ENCODE measurements around the gene DNAJC11. TPM values are rescaled to one million over a fixed set of nuclear protein-coding genes. Genes with fewer than 3 reads are reported as not detected.

The DNAJC11 gene
- total RNA-seq, 6 donors from 2014 or later: 35.9 to 44.0 (median 38.2) TPM

DNA sequence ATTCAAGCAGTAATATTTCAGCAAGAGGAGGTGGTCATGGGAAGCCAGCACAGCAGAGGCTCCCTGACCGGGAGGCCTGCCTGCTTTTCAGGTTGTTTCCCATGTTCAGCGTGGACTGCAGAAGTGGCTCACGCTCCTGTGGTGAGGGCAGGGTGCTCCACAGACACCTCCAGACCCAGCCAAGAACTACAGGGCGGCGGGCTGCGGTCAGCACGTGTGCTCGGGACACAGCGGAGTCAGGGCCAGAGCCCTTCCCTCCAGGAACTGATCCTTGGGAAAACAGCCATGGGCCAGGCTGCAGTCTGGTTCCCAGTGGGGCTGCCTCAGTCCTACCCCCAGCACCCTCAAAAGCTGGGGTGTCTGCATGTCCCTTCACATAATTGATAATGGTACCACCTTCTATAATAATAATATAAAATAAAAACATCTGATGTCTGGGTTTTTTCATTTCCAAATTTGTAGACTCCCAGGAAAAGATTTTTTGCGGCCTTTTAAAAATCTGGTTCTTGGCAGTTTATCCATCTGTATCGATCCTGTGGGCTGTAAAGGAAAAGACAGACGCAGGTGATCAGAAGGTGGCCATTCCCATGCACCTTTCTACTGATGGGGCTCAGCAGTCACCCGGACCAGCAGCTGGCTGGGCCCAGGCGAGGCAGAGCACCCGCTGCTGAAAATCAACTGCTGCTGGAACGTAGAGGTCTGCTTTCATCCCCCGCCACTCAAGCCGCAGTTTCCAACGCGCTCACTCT lies 66.3 kb downstream of the DNAJC11 start:
- DNase-seq (no peak), ATAC-seq (ENCODE audit: low FRiP score in 2 of 2) (no peak)
- TF ChIP-seq, protein P1, sequence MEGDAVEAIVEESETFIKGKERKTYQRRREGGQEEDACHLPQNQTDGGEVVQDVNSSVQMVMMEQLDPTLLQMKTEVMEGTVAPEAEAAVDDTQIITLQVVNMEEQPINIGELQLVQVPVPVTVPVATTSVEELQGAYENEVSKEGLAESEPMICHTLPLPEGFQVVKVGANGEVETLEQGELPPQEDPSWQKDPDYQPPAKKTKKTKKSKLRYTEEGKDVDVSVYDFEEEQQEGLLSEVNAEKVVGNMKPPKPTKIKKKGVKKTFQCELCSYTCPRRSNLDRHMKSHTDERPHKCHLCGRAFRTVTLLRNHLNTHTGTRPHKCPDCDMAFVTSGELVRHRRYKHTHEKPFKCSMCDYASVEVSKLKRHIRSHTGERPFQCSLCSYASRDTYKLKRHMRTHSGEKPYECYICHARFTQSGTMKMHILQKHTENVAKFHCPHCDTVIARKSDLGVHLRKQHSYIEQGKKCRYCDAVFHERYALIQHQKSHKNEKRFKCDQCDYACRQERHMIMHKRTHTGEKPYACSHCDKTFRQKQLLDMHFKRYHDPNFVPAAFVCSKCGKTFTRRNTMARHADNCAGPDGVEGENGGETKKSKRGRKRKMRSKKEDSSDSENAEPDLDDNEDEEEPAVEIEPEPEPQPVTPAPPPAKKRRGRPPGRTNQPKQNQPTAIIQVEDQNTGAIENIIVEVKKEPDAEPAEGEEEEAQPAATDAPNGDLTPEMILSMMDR (IDR thresholded peaks at IDR 0.05): no peak
- TF ChIP-seq EP300 (IDR thresholded peaks at IDR 0.05): no peak
- no peak for TF ChIP-seq POLR2A (IDR thresholded peaks at IDR 0.05)
- TF ChIP-seq POLR2AphosphoS5 (IDR thresholded peaks at IDR 0.05): no peak
- H3K27me3 ChIP-seq: no peaks in the 10 kb centered on the region
- peaks cover 28 to 100% (median 80%) of the 10 kb centered on the region in 4 donors for H3K36me3 ChIP-seq
- H3K4me3 ChIP-seq: no peak overlapping the region
- no peak overlapping the region for H3K27ac ChIP-seq
- no peaks in the 10 kb centered on the region for H3K9me3 ChIP-seq
- 90 to 94% methylated on average over 16 to 19 of the region's 20 CpGs for WGBS, 2 donors
- H3K4me1 ChIP-seq: no peaks in the 10 kb centered on the region

DNA sequence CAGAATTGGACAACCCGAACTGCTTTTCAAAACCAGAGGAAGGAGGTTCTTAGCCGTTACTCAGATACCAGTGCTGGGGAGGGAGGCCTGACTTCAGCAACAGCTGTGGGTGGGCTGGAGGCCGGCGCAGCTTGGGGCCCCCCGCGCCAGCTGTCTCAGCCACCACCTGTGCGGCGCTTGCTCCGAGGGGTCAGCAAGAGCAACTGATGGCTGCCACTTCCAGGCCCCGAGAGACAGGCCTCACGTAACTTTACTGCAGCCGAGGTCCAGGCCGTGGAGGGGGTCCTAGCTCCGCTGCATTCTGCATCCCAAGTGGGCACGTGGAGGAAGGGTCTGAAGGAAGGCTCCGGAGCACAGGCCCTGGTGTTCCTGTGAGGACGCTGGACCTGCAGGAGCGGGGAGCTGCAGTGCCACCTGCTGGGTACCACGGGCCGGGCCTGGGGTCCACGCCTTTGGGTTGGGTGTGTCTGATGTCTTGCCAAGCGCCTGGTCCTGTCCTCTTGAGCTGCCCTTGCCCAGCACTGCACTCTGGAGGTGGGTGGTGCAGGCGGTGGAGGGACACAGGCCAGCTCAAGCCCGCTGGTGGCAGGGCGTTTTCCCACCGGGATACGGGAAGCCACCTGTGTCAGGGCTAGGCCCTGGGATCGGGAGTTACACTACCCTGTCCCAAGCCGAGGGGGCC lies 67.1 kb downstream of the DNAJC11 start:
- Histone ChIP-seq H3K4me3 (no peak overlapping the region), H3K27ac (no peak overlapping the region), H3K9me3 (no peaks in the 10 kb centered on the region), H3K36me3 (peaks cover 26 to 100% (median 80%) of the 10 kb centered on the region in 4 donors), H3K27me3 (no peaks in the 10 kb centered on the region), H3K4me1 (no peaks in the 10 kb centered on the region)
- DNase-seq (peak; percentile 73 to 89), ATAC-seq (ENCODE audit: low FRiP score in 2 of 2) (peak; percentile 32 to 62)
- no peak for TF ChIP-seq POLR2AphosphoS5 (IDR thresholded peaks at IDR 0.05)
- TF ChIP-seq, protein P1 (IDR thresholded peaks at IDR 0.05): peak in 4 of 6 experiments; percentile 36 to 64 (median 50)
- 80% methylated on average over 10 to 24 of the region's 29 CpGs for WGBS, 2 donors

DNA sequence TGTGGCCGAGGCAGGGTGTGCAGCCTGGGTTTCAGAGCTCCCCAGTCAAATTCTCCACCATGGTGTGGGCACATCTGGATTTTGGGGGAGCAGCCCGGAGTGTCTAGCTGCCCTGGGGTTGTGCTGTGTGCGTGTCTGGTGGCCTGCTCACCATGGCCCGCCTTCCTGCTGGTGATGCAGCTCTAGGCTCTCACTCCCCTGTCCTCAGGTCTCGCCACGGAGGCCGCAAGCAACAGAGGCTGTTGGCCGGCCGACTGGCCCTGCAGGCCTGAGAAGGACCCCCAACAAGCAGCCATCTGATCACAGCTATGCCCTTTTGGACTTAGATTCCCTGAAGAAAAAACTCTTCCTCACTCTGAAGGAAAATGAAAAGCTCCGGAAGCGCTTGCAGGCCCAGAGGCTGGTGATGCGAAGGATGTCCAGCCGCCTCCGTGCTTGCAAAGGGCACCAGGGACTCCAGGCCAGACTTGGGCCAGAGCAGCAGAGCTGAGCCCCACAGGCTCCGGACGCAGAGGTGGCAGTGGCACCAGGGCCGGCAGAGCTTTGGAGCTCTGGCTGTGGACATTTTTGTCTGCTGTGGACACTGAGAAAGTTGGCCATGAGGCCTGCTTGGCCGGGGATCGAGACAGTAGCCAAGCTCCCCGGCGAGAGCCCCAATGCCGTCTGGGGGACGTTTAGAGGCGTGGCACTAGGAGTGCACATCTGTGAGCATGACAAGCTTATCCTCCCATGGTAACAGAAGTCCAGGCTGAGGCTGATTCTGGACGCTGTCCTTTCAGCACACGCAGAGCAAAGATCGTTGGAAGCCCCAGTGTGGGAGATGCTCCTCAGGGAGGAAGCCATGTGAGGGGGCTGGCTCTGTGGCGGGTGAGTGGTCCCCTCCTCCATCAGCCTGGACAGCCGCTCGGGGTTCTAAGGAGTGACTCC lies 68.8 kb downstream of the DNAJC11 start:
- ATAC-seq (ENCODE audit: low FRiP score in 2 of 2): no peak

DNA sequence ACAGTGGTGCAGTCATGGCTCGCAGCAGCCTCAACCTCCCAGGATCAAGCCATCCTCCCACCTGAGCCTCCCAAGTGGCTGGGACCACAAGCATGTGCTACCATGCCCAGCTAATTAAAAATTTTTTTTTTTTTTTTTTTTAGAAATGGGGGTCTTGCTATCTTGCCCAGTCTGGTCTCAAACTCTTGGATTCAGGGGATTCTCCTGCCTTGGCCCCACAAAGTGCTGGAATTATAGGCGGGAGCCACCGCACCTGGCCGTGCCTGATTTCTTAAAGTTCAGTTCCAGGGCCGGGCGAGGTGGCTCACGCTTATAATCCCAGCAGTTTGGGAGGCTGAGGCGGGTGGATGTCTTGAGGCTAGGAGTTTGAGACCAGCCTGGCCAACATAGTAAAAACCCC lies 70.6 kb downstream of the DNAJC11 start:
- H3K4me1 ChIP-seq: peaks cover 12 to 18% (median 13%) of the 10 kb centered on the region in 4 donors
- ATAC-seq (ENCODE audit: low FRiP score in 2 of 2): no peak
- no peak for TF ChIP-seq POLR2A (IDR thresholded peaks at IDR 0.05)
- H3K36me3 ChIP-seq: peaks cover 25 to 85% (median 68%) of the 10 kb centered on the region in 4 donors
- 97 to 99% methylated on average over 8 of the region's 8 CpGs for WGBS, 2 donors
- no peaks in the 10 kb centered on the region for H3K27me3 ChIP-seq
- H3K4me3 ChIP-seq: no peak overlapping the region
- H3K27ac ChIP-seq: no peak overlapping the region
- no peaks in the 10 kb centered on the region for H3K9me3 ChIP-seq
- no peak for DNase-seq

More for the DNA sequence above, 68.8 kb downstream of the DNAJC11 start:
- H3K4me3 ChIP-seq: no peak overlapping the region
- H3K4me1 ChIP-seq: peaks cover 0 to 1% (median 0%) of the 10 kb centered on the region in 4 donors
- H3K36me3 ChIP-seq: peaks cover 26 to 99% (median 83%) of the 10 kb centered on the region in 4 donors
- no peaks in the 10 kb centered on the region for H3K9me3 ChIP-seq
- 89 to 94% methylated on average over 24 to 27 of the region's 30 CpGs for WGBS, 2 donors
- DNase-seq: peak in 1 of 2 donors; percentile 58
- no peak overlapping the region for H3K27ac ChIP-seq
- TF ChIP-seq, protein P1 (IDR thresholded peaks at IDR 0.05): no peak
- TF ChIP-seq POLR2AphosphoS5 (IDR thresholded peaks at IDR 0.05): no peak
- no peak for TF ChIP-seq POLR2A (IDR thresholded peaks at IDR 0.05)
- no peak for TF ChIP-seq EP300 (IDR thresholded peaks at IDR 0.05)
- no peaks in the 10 kb centered on the region for H3K27me3 ChIP-seq

DNA sequence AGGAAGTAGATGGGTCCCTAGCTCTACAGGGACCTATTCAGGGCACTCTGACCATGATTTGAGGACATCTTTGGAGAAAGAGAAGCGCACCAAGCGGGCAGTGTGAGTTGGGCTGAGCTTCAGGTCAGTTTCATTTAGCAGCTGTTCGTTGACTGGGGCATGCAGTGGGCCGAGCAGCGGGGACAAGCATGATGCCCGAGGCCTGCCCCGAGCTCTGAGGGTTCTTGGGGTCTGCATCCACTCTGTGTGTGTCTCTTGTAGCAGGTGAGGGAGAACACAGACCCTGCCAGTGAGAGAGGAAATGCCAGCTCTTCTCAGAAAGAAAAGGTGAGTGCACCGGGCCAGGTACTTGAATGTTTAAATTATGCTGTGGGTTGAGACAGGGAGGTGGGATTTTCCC lies 71.6 kb downstream of the DNAJC11 start:
- H3K36me3 ChIP-seq: peaks cover 23 to 74% (median 58%) of the 10 kb centered on the region in 4 donors
- WGBS, 2 donors: 92 to 94% methylated on average over 8 of the region's 8 CpGs
- ATAC-seq (ENCODE audit: low FRiP score in 2 of 2): no peak

More for the DNA sequence above, 71.6 kb downstream of the DNAJC11 start:
- Histone ChIP-seq H3K9me3 (no peaks in the 10 kb centered on the region), H3K27me3 (no peaks in the 10 kb centered on the region), H3K4me3 (no peak overlapping the region), H3K4me1 (peaks cover 14 to 23% (median 16%) of the 10 kb centered on the region in 4 donors), H3K27ac (no peak overlapping the region)
- DNase-seq: peak in 1 of 2 donors; percentile 50
- TF ChIP-seq POLR2A (IDR thresholded peaks at IDR 0.05): no peak
- TF ChIP-seq EP300 (IDR thresholded peaks at IDR 0.05): no peak
- TF ChIP-seq POLR2AphosphoS5 (IDR thresholded peaks at IDR 0.05): no peak
- TF ChIP-seq, protein P1 (IDR thresholded peaks at IDR 0.05): no peak
